HG03565 (cell line): ENCODE results near the gene WDR31.
"Not testable (repeated sequence)": the region's sequence is repeated elsewhere in the genome, so short reads cannot be mapped to it uniquely, and the experiment has no call there.

ENCODE experiments used
- ATAC-seq: cut with Tn5 transposase; IDR thresholded peaks from one replicate; pipeline ENCODE4 v1.9.1; 2021; ENCODE audit warnings: mild to moderate bottlenecking, moderate library complexity; ENCODE audit not compliant: unreplicated experiment

Gene WDR31

DNA sequence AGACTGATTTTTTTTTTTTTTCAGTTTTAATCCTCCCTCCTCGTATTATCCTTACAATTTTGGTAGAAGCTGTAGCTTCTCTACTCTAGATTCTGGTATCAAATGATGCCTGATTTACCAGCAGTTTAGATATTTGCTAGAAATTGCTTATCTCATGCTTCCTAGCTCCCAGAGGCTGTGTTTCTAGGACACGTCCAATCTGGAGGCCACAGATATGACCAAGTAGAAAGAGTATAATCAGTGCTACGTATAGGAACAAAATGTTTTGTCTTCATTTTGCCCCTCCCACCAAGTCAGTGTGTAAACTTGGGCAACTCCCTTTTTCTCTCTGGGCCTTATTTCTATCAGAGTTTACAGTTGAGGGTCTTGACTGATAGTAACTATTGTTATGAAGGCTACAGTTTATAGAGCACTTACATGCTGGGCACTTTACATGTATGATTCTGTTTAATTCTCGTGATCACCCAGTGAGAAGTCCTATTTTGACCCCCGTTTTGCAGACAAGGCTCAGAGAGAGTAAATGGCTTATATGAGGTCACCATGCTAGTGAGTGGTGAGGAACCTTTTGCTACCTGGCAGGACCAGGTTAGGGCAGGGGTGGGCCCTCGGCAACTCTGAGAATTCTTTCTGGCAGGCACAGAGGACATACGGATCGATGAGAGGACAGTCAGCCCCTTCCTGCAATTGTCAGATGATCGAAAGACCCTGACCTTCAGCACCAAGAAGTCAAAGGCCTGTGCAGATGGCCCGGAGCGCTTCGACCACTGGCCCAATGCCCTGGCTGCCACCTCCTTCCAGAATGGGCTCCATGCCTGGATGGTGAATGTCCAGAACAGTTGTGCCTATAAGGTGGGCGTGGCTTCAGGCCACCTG lies 29.1 kb upstream of the WDR31 start:
- no peak for ATAC-seq

DNA sequence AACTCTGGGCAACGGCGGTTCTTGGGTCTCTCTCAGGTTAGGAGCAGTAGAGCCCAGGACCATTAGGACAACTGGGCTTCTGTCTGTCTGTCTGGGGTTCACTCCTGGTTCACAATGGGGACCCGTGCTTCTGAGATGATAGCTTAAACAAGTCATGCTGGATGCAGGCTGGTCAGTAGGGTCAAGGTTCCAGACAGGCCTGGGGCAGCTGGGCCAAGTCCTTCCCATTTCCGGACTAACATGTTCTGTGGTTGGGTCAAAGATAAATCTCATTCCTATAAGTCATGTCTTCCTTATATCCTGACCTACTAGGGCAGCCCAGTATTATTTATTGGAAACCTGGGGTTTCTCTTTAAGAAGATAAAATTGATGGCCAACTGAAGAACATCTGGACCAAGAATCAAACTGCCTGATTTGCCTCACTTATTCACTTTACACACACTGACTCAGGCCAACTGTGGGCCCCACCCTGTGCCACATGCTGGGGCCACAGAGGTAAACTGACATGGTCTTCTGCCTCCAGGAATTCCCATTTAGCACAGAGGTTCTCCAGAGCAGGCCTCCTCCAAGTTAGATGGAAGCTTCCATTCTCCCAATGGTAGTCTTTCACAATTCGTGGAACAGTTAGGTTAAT lies 28.4 kb upstream of the WDR31 start:
- no peak for ATAC-seq

DNA sequence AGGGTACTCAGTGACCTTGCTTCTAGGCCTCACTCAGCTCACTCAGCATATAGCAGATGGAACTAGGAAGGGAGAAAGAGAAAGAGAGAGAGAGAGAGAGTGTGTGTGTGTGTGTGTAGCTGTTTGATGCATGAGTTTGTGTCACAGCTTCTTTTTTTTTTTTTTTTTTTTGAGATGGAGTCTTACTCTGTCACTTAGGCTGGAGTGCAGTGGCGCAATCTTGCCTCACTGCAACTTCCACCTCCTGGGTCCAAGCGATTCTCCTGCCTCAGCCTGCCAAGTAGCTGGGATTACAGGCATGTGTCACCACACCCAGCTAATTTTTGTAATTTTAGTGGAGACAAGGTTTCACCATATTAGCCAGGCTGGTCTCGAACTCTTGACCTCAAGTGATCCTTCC lies 25.6 kb upstream of the WDR31 start:
- ATAC-seq = not testable (repeated sequence)

DNA sequence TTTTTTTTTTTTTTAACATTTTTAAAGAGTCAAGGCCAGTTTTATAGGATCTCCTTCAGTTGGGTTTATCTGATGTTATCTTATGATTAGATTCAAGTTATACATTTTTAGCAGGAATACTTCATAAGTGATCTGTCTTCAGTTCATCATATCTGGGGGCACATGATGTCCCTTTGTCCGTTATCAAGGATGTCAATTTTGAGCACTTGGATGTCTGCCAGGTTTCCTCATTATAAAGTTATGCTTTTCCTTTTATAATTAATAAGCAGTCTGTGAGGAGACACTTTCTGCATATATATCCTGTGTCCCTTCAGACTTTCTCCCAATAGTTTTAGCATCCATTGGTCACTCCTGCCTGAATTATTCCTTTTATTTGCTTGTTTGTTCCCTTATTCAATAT lies 24.9 kb upstream of the WDR31 start:
- ATAC-seq = no peak

DNA sequence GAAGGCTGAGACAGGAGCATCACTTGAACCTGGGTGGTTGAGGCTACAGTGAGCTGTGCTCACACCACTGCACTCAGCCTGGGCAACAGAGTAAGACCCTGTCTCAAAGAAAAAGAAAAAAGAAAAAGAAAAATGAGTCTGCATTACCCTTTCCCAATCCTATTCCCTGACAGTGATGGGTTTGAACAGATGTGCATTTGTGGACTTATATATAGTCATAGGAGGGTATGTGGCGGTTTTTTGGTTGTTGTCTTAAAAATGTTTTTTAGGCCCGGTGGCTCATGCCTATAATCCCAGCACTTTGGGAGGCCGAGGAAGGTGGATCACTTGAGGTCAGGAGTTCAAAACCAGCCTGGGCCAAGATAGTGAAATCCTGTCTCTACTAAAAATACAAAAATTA lies 23.3 kb upstream of the WDR31 start:
- ATAC-seq = no peak

DNA sequence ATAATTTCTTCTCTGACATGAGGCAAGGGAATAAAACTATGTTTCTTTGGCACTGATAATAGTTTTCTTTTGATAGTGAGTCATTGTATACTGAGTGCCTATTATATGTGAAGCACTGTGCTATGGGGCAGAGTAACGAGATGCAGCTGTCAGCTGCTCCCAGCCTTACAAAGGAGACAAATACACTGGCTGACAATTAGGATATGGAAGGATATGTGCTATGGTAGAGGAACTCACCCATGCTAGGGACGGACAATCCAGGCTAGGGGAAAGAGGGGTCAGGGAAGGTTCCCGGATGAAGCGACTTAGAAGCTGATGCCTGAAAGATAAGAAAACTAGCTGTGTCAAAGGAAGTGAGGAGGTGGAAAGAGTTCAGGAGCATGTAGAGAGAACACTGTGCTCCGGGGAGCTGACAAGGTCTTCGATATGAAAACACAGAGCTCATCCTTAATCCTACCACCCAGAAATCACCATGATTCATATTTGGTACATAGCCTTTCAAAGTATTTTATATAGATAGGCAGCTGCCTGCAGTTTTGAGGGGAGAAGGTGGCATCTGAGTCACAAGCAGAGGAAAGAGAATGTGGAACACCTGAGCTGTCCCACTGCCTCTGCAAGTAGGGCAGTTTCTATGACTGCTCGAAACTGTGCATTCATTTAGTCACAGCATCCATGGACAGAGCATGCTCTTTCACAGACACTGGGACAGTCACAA lies 21.4 kb upstream of the WDR31 start:
- no peak for ATAC-seq

DNA sequence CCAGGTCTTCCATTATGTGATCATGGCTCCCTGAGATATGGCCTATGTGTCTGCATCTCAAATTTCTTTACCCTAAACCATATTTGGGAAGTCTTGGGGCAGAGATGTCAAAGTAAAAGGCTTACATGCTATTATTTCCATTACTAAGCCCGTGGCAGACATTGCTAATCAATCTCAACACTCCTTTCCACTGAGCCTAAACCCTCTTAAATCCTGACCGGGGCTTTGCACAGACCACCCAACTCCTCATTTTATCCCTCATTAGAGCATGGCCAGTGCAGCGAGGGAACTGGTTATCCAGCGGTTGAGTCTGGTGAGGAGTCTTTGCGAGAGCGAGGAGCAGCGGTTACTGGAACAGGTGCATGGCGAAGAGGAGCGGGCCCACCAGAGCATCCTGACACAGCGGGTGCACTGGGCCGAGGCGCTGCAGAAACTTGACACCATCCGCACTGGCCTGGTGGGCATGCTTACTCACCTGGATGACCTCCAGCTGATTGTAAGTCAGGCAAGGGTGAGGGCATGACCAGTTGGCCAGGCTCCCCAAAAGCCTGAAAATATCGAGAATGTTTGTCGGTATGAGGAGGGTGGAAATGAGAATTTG lies 20.3 kb upstream of the WDR31 start:
- no peak for ATAC-seq

DNA sequence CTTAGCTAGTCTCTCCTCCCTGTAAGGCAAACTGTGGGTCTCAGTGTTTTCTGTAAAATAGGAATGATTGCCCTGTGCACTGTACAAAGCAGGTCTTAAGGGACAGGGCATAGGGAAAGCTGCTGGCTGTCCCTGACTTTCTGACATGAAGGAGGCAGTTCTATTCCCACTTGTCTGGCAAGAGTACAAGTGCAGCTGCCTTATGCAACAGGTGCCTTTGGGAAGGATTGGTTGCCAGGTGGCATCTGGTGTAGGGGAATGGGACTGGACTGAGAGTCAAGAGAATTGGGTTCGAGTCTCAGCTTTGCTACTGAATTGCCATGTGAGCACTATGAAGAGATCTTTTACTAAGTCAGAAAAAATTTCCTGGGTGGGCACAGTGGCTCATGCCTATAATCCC lies 19.3 kb upstream of the WDR31 start:
- no peak for ATAC-seq

DNA sequence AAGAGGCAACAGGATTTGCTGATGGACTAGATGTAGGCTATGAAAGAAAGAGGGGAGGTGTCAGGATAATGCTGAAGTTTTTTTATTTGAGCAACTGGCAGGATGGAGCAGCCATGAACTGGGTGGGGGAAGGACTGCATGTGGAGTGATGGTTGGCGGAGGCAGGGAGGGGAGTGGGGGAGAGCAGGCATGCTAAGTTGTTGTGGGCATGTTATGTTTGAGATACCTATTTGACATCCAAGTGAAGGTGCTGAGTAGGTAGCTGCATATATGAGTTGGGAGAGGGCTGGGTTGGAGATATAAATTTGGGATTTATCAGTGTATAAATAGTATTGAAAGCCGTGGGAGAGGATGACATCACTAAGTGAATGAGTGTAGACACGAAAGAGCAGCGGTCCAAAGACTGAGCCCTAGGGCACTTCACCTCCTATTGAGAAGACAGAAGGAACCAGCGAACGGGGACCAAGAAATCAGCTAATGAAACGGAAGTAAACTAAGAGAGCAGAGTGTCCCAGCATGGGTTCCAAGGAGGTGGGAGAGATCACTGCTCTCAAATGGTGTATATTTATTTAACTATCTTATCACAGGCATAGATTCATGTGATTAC lies 16.7 kb upstream of the WDR31 start:
- ATAC-seq = no peak

DNA sequence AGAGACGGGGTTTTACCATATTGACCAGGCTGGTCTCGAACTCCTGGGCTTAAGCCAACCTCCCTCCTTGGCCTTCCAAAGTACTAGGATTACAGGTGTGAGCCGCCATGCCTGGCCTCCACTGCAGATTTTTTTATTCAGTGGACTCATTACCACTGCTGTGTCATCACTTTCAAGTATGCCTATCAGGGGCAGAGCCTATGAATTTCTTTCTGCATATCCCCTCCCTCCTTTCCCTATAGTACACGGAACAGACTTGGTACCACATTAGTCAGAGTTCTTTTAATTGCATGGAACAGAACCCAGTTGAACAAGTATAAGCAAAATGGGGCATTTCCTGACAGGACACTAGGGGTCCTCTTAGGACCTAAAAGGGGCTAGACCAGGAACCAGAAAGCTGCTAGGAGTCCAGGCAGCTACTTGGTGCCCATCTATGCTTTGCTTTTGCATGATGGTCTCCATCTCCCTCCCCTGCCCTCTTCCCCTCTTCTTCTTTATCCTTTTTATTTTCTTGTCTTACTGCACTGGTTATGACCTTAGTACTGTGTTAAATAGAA lies 15.0 kb upstream of the WDR31 start:
- no peak for ATAC-seq

DNA sequence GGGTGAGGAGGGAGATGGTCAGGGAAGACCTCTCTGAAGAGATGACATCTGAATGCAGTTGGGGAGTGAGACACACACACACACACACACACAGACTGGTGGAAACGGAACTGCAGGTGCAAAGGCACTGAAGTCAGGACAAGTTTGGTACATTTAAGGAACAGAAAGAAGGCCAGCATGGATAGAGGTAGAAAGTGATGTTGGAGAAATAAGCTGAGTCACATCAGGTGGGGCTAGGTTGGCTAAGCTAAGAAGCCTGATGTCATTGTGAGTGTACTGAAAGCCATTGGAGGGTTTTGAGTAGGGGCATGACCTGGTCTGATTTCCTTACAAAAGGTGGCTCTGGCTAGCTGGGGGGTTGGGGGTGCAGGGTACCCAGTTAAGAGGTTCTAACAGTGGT lies 12.3 kb upstream of the WDR31 start:
- no peak for ATAC-seq

DNA sequence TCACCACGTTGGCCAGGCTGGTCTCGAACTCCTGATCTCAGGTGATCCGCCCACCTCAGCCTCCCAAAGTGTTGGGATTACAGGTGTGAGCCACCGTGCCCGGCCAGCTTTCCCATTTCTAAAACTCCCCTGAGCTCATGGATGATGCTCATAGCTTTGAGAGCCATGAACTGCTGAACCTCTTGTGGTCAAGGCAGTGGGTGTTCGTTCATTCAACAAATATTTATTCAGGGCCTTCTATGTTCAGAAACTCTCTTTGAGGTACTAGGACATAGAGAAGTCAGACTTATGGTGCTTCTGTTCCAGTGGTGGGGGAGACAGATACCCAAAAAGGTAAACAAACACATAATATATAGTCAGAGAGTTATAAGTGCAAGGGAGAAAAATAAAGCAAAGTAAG lies 11.9 kb upstream of the WDR31 start:
- ATAC-seq = no peak

DNA sequence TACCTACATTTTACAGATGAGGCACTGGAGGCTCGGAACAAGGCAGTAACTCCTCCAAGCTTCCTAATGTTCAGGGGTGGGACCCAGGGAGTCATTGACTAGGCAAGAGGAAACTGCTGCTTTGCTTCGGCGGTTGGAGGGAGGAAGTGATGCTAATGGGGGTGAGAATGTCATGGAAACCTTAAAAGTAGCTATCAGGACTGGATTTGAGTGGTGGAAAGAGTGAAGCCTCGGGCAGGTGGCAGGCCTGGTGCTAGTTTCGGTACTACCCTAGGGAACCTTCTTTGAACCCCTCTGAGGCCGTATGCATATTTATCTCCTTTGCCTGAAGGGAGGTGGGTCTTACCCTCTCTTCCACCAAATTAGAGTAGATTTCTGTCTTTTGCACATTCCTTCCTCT lies 10.9 kb upstream of the WDR31 start:
- ATAC-seq = peak; percentile 47

DNA sequence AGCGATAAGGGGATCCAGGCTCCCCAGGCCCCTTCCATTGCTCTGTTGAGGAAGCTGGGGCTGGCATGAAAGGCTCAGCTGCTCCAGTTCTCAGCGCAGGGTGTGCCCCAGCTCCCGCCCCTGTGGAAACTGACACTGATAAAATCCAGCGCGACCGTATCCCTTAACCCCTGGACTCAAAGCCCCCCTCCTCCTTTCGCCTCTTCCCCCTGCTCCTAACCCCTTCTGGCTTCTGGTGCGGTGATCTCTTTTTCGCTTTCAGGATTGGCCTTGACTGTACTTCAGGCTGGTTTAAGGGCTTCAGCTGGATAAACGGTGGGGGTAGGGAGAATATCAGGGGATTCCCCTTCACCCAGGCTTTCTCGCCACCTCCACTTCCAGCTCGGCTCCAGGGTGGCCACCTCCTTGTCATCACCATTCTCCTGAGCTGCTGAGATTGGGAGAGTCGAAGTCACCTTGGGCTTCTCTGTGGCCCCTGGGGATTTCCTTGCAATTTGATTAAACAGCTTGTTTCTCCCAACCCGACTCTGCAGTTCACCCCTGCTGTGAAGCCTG lies 10.1 kb upstream of the WDR31 start:
- no peak for ATAC-seq

DNA sequence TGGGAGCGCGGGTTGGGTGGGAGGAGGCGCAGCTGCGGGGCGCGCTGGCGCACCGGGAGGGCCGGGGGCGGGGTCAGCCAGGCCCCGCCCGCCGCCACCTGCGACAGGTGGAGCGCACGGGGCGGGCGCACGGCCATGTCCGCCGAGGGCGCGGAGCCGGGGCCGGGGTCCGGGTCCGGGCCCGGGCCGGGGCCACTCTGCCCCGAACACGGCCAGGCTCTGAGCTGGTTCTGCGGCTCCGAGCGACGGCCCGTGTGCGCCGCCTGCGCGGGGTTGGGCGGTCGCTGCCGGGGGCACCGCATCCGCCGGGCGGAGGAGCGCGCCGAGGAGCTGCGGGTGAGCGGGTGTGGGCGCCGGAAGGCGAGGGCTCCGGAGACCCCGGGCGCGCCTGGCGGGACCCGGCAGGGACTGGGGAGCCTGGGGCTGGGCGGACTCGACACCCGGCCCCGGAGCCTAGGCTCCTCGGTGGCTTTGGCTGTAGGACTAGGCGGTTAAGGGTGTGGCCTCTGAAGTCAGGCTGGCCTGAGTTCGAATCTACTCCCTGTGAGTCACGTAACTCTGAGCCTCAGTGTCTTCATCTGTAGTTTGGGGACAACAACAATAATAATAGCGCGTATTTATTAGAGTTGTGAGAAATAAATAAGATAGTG lies 9.5 kb upstream of the WDR31 start, which contains the start of gene BSPRY:
Gene BSPRY, plus strand, starts transcription at position 97 of the 650 bp plus-strand sequence. Its CDS starts 39 bp downstream, at position 136.
- no peak for ATAC-seq

DNA sequence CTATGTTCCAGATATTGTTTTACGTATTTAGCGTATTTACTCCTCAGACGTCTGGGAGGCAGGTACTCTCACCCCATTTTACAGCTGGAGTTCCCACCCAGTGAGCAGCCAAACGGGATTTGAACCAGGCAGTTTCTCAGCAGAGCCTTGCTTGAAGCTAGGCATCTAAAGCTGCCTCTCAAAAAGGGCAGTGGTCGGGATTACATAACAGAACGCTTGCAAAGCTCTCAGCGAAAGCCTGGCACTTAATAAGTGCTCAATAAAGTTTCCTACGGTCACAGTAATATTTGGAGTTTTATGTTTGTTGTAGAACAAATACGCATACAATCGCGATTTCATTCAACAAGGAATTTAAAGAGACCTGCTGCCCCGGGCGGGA lies 9.0 kb upstream of the WDR31 start:
- no peak for ATAC-seq

DNA sequence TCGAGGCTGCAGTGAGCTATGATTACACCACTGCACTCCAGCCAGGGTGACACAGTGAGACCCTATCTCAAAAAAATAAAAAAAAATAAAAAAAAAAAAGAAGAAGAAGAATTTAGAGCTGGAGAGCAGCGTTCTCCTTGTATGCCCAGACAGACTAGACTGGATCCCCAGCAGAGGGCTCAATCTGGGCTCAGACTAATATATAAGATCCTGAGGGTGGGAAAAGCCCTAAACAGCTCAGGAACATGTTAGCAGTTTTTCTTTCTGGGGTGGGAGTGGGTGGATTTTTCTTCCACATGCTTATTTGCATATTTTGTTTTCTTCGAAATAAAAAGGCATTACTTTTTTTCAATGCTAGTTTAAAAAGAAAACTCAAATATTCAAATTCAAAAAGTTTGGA lies 8.4 kb upstream of the WDR31 start:
- no peak for ATAC-seq

DNA sequence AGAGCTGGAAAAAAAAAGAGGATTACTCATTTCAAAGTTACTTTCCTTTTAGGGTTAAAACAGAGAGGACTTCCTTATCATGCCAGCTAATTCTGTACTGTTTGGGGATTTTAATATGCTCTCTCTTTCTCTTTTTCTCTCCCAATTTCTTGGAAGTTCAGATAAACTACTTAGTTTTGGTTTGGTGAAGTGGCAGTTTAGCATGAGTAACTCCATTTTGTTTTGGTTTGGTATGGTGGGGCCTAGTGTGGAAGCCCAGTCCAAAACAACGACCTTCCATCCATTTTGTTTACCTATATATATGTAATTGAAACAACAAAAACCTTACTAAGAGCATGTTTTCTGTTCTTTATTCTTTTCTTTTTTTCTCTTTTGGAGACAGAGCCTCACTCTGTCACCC lies 5.6 kb upstream of the WDR31 start:
- no peak for ATAC-seq

DNA sequence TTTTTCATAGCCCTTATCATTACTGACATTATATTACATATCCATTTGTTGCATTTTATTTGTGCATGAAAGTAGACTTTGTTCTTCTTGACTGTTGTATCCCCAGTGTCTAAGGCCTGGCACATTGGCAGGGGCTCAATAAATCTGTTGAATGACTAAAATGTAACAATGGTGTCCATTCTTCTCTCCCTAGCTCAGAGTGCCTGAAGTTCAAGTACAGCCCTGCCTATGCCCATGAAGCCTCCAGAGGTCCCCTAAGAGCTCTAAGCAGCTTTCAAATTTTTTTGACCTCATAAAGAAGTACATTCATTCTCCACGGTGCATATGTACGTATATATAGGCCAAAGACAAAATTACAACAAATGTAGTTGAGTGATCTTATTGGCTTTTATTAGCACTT lies 5.1 kb upstream of the WDR31 start:
- no peak for ATAC-seq

DNA sequence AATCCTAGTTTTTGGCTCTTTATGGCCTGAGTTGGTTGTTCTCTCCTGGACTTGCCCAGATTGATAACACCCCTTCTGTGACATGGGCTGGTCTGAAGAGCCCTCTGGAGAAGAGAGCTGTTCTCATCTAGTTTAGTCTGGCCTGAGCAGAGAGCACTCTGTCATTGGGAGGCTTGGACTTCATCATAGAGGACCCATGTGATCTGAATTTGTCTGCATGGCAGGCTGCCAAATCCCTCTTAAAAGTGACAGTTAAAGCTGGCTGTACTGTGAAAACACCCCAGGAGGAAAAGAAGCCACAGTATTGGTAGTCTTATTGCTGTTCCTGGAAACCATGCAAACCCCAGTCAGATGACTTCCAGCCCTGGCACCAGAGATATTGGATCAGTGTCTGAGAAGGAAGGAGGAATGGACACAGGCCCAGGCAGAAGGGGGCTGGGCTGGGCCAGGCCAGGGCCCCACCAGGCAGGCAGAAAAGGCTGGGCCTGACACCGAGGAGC lies 3.7 kb upstream of the WDR31 start:
- ATAC-seq = no peak
